ENCODE measurements around the gene AMOTL1. TPM values are rescaled to one million over a fixed set of nuclear protein-coding genes. Genes with fewer than 3 reads are reported as not detected.

Gene AMOTL1
- total and polyA plus RNA-seq, 2 donors (not counting 3 experiments of a cell fraction or from before 2014, with no cell fraction given) = 12.5 to 37.8 TPM

GRCh38 chr11:94725097-94725496 lies 43.1 kb upstream of the AMOTL1 start:
- dilution Hi-C loops (cut with MboI; ENCODE audit: extremely low pct_ligation_motif_present, low sequenced_read_pairs) = no loop called here
- H2AFZ ChIP-seq (ENCODE audit: low read depth, low read length) = no peak overlapping the region
- H3K9me3 ChIP-seq (replicated peaks; ENCODE audit: control insufficient read depth, insufficient read depth, low read length) = no peaks in the 10 kb centered on the region
- no peak overlapping the region for H3K4me3 ChIP-seq (replicated peaks in 1 of 3; ENCODE audit: insufficient read depth in 1 of 3, low read depth in 1 of 3, low read length in 3 of 3)
- ChIA-PET CTCF (interaction anchor here (1.2 to 3.0 kb wide), 3 partner anchors 9 to 102 kb away, joined by 3 to 8 read pairs (median 3); no protein-coding TSS in a partner anchor), POLR2A (no interaction called here)
- H3K4me1 ChIP-seq (ENCODE audit: control insufficient read depth, extremely low read depth, insufficient read depth, low read length) = no peaks in the 10 kb centered on the region
- no TSS peak for BruUV-seq (replicated peaks)
- no peak for FAIRE-seq
- no peak overlapping the region for H3K27ac ChIP-seq (ENCODE audit: insufficient read depth, low read depth, low read length)
- intact Hi-C loops (cut with micrococcal nuclease) = no loop called here
- no peaks in the 10 kb centered on the region for H3K36me3 ChIP-seq (ENCODE audit: control insufficient read depth in 2 of 2, extremely low read depth in 1 of 2, insufficient read depth in 2 of 2, low read length in 2 of 2)
- no peak for DNase-seq (ENCODE audit: low read depth, low spot score)
- no peak overlapping the region for H3K4me2 ChIP-seq (ENCODE audit: insufficient read depth, low read length)
- H3K9ac ChIP-seq (replicated peaks; ENCODE audit: extremely low read depth, insufficient read depth, low read length) = no peak overlapping the region
- no peak for TF ChIP-seq JUN (IDR thresholded peaks at IDR 0.05; ENCODE audit: borderline replicate concordance, insufficient read depth, insufficient read length, low read depth)
- TF ChIP-seq POLR2AphosphoS5 (IDR thresholded peaks at IDR 0.05; ENCODE audit: insufficient read depth, low read depth, low read length) = no peak
- TF ChIP-seq MYC (IDR thresholded peaks at IDR 0.05; ENCODE audit: low read depth, low read length) = no peak
- TF ChIP-seq, protein P1, sequence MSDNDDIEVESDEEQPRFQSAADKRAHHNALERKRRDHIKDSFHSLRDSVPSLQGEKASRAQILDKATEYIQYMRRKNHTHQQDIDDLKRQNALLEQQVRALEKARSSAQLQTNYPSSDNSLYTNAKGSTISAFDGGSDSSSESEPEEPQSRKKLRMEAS (IDR thresholded peaks at IDR 0.05; ENCODE audit: insufficient read depth, insufficient read length) = no peak
- H4K20me1 ChIP-seq (replicated peaks; ENCODE audit: control insufficient read depth, extremely low read depth, insufficient read depth, low read length) = no peaks in the 10 kb centered on the region
- H3K9me1 ChIP-seq (replicated peaks; ENCODE audit: control insufficient read depth, extremely low read depth, insufficient read depth, low read length) = no peaks in the 10 kb centered on the region
- peaks cover 0 to 3% of the 10 kb centered on the region in 2 experiments for H3K27me3 ChIP-seq (ENCODE audit: control insufficient read depth in 2 of 2, insufficient read depth in 2 of 2, low read length in 2 of 2)
- H3K79me2 ChIP-seq (ENCODE audit: control insufficient read depth, insufficient read depth, low read length) = no peaks in the 10 kb centered on the region

DNA sequence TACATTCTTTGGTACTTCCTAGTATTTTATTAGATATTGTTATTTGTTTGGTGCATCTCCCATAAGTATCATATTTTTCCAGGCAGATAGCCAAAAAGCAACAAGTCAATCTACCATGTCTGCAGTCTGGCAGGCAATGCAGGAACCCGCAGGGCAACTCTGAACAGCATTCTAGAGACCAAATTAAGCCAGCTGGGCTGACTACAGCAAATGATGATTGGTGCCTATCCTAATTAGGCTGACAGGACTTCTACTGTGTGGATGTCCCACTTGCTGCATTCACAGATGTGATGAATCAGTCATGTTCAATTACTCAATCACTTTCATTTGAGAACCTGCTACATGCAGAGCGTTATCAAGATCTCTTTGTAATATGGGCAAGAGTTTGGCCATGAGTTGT lies 40.3 kb upstream of the AMOTL1 start:
- Histone ChIP-seq H4K20me1 (replicated peaks; ENCODE audit: control insufficient read depth, extremely low read depth, insufficient read depth, low read length) (no peaks in the 10 kb centered on the region), H3K27ac (ENCODE audit: insufficient read depth, low read depth, low read length) (no peak overlapping the region), H3K4me3 (replicated peaks in 1 of 3; ENCODE audit: insufficient read depth in 1 of 3, low read depth in 1 of 3, low read length in 3 of 3) (no peak overlapping the region), H2AFZ (ENCODE audit: low read depth, low read length) (no peak overlapping the region), H3K4me1 (ENCODE audit: control insufficient read depth, extremely low read depth, insufficient read depth, low read length) (peaks cover 9% of the 10 kb centered on the region), H3K27me3 (ENCODE audit: control insufficient read depth in 2 of 2, insufficient read depth in 2 of 2, low read length in 2 of 2) (peaks cover 0 to 3% of the 10 kb centered on the region in 2 experiments), H3K9me3 (replicated peaks; ENCODE audit: control insufficient read depth, insufficient read depth, low read length) (no peaks in the 10 kb centered on the region), H3K36me3 (ENCODE audit: control insufficient read depth in 2 of 2, extremely low read depth in 1 of 2, insufficient read depth in 2 of 2, low read length in 2 of 2) (no peaks in the 10 kb centered on the region), H3K4me2 (ENCODE audit: insufficient read depth, low read length) (no peak overlapping the region), H3K9me1 (replicated peaks; ENCODE audit: control insufficient read depth, extremely low read depth, insufficient read depth, low read length) (no peaks in the 10 kb centered on the region), H3K9ac (replicated peaks; ENCODE audit: extremely low read depth, insufficient read depth, low read length) (no peak overlapping the region), H3K79me2 (ENCODE audit: control insufficient read depth, insufficient read depth, low read length) (no peaks in the 10 kb centered on the region)
- FAIRE-seq (no peak), DNase-seq (ENCODE audit: low read depth, low spot score) (no peak)
- intact Hi-C loops (cut with micrococcal nuclease) (no loop called here), dilution Hi-C loops (cut with MboI; ENCODE audit: extremely low pct_ligation_motif_present, low sequenced_read_pairs) (no loop called here)
- ChIA-PET CTCF (interaction anchor here (0.9 kb wide), 1 partner anchor 10 kb away, joined by 3 read pairs; no protein-coding TSS in a partner anchor), POLR2A (no interaction called here)
- BruUV-seq (replicated peaks) = no TSS peak
- TF ChIP-seq POLR2AphosphoS5 (IDR thresholded peaks at IDR 0.05; ENCODE audit: insufficient read depth, low read depth, low read length) = no peak
- TF ChIP-seq GATA2 (IDR thresholded peaks at IDR 0.05; ENCODE audit: insufficient read depth, insufficient read length, low read depth, low read length) = no peak
- TF ChIP-seq, protein P1 (IDR thresholded peaks at IDR 0.05; ENCODE audit: insufficient read depth, insufficient read length) = no peak
- TF ChIP-seq FOS (IDR thresholded peaks at IDR 0.05; ENCODE audit: borderline replicate concordance, insufficient read depth, low read length) = no peak
- no peak for TF ChIP-seq MYC (IDR thresholded peaks at IDR 0.05; ENCODE audit: low read depth, low read length)
- no peak for TF ChIP-seq JUN (IDR thresholded peaks at IDR 0.05; ENCODE audit: borderline replicate concordance, insufficient read depth, insufficient read length, low read depth)
- TF ChIP-seq CTCF (IDR thresholded peaks at IDR 0.05; ENCODE audit: extremely low read depth in 1 of 2, insufficient read depth in 1 of 2, low read depth in 1 of 2, low read length in 2 of 2) = no peak
- TF ChIP-seq EZH2 (IDR thresholded peaks at IDR 0.05; ENCODE audit: borderline replicate concordance, low read depth, low read length, severe bottlenecking) = no peak
- TF ChIP-seq POLR2A (IDR thresholded peaks at IDR 0.05; ENCODE audit: low read depth, low read length) = no peak

Data from endothelial cell of umbilical vein (primary cell).